Measurements from ENCODE around the gene PNPLA2.

The PNPLA2 gene

DNA sequence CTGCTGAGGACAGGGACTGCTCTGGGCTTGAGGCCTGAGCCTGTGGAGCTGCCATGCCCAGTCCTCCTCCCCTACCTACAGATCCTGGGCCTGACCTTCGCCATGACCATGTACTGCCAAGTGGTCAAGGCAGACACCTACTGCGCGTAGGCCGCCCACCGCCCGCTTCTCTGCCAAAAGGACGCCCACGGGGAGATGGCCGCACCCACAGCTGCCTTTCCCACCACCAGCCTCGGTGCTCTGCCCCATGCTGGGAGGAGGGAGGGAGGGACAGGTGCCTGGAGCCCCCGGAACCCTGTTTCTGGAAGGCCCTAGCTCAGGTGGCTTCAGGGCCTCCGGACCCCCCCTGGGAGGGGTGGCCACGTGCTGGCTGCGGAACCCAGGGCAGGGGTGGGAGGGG, 47.8 kb downstream of the PNPLA2 start:
- Histone ChIP-seq H4K20me1 (peaks cover 6 to 99% (median 56%) of the 10 kb centered on the region in 11 experiments; a peak in 17 of 22 replicates), H3K9me3 (replicated peaks in 1 of 11) (no peaks in the 10 kb centered on the region), H3K4me2 (no peak overlapping the region), H3K27me3 (no peaks in the 10 kb centered on the region), H3K36me3 (peaks cover 0 to 72% (median 27%) of the 10 kb centered on the region in 11 experiments; a peak in 17 of 22 replicates), H3K4me1 (peaks cover 0 to 18% (median 2%) of the 10 kb centered on the region in 10 experiments; a peak in 7 of 20 replicates), H3K4me3 (no peak overlapping the region), H3K27ac (no peak overlapping the region), H3K9ac (no peak overlapping the region)
- no peak for TF ChIP-seq Cebpa-rat (IDR thresholded peaks at IDR 0.05)

DNA sequence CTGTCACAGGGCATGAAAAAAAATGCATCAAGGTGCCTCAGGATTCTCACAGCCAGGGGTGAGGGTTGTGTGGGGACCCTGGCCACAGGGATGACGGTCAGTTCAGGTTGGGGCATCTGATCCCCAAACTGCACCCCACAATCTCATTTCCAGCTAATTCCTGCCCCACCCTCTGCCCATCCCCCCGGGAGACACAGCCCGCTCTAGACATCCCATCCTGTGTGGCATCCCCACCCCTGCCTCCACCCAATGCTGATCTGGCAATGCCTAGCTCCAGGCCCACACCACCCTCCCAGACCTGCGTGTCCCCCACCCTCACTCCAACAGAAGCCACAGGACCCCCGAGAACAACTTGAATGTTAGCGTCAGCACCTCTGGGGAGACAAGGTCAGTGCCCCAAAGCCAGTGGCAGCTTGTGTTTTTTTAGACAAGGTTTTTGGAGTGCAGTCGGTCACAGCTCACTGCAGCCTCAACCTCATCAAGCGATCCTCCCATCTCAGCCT, 49.2 kb downstream of the PNPLA2 start:
- no peak overlapping the region for H3K9ac ChIP-seq
- peaks cover 0 to 59% (median 33%) of the 10 kb centered on the region in 11 experiments; a peak in 17 of 22 replicates for H3K36me3 ChIP-seq
- H4K20me1 ChIP-seq, result peaks cover 0 to 98% (median 48%) of the 10 kb centered on the region in 11 experiments; a peak in 17 of 22 replicates
- H3K4me2 ChIP-seq, result no peak overlapping the region
- H3K27ac ChIP-seq, result no peak overlapping the region
- no peaks in the 10 kb centered on the region for H3K27me3 ChIP-seq
- H3K9me3 ChIP-seq (replicated peaks in 1 of 11), result no peaks in the 10 kb centered on the region
- H3K4me3 ChIP-seq, result no peak overlapping the region
- TF ChIP-seq Cebpa-rat (IDR thresholded peaks at IDR 0.05), result no peak
- H3K4me1 ChIP-seq, result peaks cover 0 to 7% (median 0%) of the 10 kb centered on the region in 10 experiments; a peak in 3 of 20 replicates

DNA sequence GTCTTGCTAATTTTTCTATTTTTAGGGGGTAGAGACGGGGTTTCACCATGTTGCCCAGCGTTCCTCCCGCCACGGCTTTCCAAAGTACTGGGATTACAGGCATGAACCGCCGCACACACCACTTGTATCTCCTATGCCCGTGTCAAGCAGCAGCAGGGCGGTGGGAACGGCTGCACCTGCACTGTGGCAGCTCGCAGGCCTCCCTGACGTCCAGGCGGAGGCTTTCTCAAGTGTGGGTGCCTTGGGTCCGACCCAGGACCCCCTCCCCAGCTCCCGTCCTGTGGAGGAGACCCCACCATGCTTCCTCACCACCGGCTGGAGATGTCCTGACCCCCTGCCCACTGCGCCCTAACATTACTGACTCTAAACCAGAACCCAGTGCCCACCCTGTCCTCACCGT, 49.7 kb downstream of the PNPLA2 start:
- TF ChIP-seq Cebpa-rat (IDR thresholded peaks at IDR 0.05), result no peak
- Histone ChIP-seq H3K4me2 (no peak overlapping the region), H3K9me3 (replicated peaks in 1 of 11) (no peaks in the 10 kb centered on the region), H3K36me3 (peaks cover 0 to 54% (median 33%) of the 10 kb centered on the region in 11 experiments; a peak in 17 of 22 replicates), H3K4me3 (no peak overlapping the region), H3K27ac (no peak overlapping the region), H4K20me1 (peaks cover 0 to 98% (median 45%) of the 10 kb centered on the region in 11 experiments; a peak in 17 of 22 replicates), H3K9ac (no peak overlapping the region), H3K27me3 (no peaks in the 10 kb centered on the region), H3K4me1 (peaks cover 0 to 7% (median 0%) of the 10 kb centered on the region in 10 experiments; a peak in 3 of 20 replicates)

DNA sequence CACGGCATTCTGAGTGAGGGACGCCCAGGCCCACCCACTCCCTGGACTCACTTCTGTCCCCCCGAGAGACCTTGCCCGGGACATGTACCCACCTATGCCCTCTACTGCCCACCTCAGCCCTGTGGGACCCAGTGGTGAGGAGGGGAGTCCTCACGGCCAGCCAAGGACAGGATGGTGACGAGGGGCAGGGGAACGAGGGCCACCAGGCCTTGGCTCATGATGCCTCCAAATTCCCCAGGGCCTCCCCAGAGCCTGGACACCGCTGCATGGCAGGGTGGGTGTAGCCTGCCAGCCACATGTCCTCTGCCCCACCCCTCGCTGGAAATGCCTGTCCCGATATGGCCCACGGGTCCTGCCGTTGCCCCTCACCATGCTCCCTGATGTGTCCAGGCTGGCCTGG, 50.1 kb downstream of the PNPLA2 start:
- H3K4me2 ChIP-seq, result no peak overlapping the region
- no peak for TF ChIP-seq Cebpa-rat (IDR thresholded peaks at IDR 0.05)
- peaks cover 0 to 50% (median 33%) of the 10 kb centered on the region in 11 experiments; a peak in 17 of 22 replicates for H3K36me3 ChIP-seq
- H3K4me1 ChIP-seq, result peaks cover 0 to 7% (median 0%) of the 10 kb centered on the region in 10 experiments; a peak in 2 of 20 replicates
- no peak overlapping the region for H3K9ac ChIP-seq
- peaks cover 0 to 96% (median 41%) of the 10 kb centered on the region in 11 experiments; a peak in 17 of 22 replicates for H4K20me1 ChIP-seq
- H3K9me3 ChIP-seq (replicated peaks in 1 of 11), result no peaks in the 10 kb centered on the region
- no peaks in the 10 kb centered on the region for H3K27me3 ChIP-seq
- no peak overlapping the region for H3K27ac ChIP-seq
- no peak overlapping the region for H3K4me3 ChIP-seq

DNA sequence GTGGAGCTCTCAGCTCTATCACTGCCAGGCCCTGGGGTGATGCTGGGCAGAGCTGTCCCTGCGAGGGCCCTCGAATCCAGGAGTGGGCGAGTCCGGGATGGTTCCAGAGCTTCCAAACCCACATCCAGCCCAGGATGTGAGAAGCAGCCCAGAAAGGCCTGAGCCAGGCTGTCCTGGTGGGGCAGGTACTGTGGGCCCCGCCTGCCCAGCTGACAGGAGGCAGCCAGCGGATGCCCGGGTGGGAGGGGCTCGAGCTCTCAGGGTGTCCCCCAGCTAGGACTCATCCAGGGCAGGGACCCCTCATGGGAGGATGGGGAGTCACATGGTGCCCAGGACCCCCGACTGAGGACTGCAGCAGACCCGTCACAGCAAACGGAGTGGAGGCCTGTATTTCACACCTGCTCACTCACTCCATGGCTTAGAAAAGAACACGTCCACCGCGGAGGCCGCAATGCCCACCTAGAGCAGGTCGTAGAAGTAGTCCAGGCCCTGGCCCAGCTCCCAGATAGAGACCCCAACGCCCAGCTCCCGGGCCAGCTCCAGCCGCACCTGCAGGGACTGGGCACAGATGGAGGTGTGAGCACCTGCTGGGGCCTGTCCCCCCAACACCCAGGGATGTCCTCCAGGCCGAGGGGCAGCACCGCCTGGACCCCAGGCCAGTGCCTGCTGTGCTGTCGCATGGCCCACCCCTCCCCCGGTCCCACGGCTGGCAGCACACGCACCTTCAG, 50.8 kb downstream of the PNPLA2 start:
- TF ChIP-seq Cebpa-rat (IDR thresholded peaks at IDR 0.05), result no peak
- Histone ChIP-seq H3K27me3 (no peaks in the 10 kb centered on the region), H3K4me1 (0 out of 20 replicates have a peak, but pooled peaks cover 0 to 7% (median 0%) of the 10 kb centered on the region in 10 experiments), H3K9me3 (replicated peaks in 1 of 11) (no peaks in the 10 kb centered on the region), H3K36me3 (peaks cover 0 to 46% (median 33%) of the 10 kb centered on the region in 11 experiments; a peak in 17 of 22 replicates), H3K4me2 (no peak overlapping the region), H3K9ac (no peak overlapping the region), H4K20me1 (peaks cover 0 to 95% (median 33%) of the 10 kb centered on the region in 11 experiments; a peak in 15 of 22 replicates), H3K4me3 (no peak overlapping the region), H3K27ac (no peak overlapping the region)

DNA sequence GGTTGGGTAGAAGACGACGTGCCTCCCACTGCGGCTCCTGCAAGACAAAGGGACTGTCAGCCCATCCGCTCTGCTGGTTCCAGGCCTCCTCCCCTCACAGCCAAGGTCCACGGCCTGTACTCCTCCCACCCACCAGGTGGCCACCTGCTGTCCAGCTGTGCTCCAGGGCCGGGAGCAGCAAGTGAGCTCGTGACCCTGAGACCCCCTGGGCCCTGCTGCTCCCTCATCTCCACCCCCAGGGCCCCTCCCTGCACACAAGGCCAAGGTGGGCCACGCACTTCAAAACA, 51.4 kb downstream of the PNPLA2 start:
- Histone ChIP-seq H3K9me3 (replicated peaks in 1 of 11) (no peaks in the 10 kb centered on the region), H3K4me1 (0 out of 20 replicates have a peak, but pooled peaks cover 0 to 7% (median 0%) of the 10 kb centered on the region in 10 experiments), H3K27me3 (no peaks in the 10 kb centered on the region), H4K20me1 (peaks cover 0 to 95% (median 30%) of the 10 kb centered on the region in 11 experiments; a peak in 14 of 22 replicates), H3K9ac (0 out of 22 replicates have a peak overlapping the region, but pooled peaks of 1 of the 11 experiments have one; percentile 10), H3K4me3 (no peak overlapping the region), H3K36me3 (peaks cover 0 to 50% (median 35%) of the 10 kb centered on the region in 11 experiments; a peak in 16 of 22 replicates), H3K27ac (no peak overlapping the region), H3K4me2 (no peak overlapping the region)
- no peak for TF ChIP-seq Cebpa-rat (IDR thresholded peaks at IDR 0.05)

DNA sequence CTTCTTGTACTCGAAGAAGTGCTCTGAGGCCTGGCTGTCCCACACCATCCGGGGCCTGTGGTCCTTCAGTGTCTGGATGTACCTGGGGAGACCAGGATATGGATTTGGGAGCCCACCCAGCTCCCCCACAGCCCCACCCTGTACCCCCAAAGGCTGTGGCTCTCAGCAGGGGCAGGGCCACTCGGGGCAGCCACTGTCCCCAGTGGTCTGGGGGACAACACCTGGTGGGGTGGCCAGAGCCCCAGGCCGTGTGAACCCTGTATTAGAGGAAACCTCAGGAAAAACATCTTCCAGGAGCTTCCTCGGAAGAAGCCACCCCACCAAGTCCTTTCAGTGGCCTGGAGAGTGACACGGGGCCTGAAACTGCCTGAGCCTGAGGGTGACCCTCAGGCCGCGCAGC, 51.7 kb downstream of the PNPLA2 start:
- H4K20me1 ChIP-seq, result peaks cover 0 to 95% (median 27%) of the 10 kb centered on the region in 11 experiments; a peak in 14 of 22 replicates
- H3K27me3 ChIP-seq, result no peaks in the 10 kb centered on the region
- H3K27ac ChIP-seq, result no peak overlapping the region
- no peak for TF ChIP-seq Cebpa-rat (IDR thresholded peaks at IDR 0.05)
- H3K4me2 ChIP-seq, result no peak overlapping the region
- no peaks in the 10 kb centered on the region for H3K9me3 ChIP-seq (replicated peaks in 1 of 11)
- peak overlapping the region in 1 of 11 experiments; percentile 10; a peak in 1 of 22 replicates for H3K9ac ChIP-seq
- H3K4me1 ChIP-seq, result 0 out of 20 replicates have a peak, but pooled peaks cover 0 to 7% (median 0%) of the 10 kb centered on the region in 10 experiments
- H3K4me3 ChIP-seq, result no peak overlapping the region
- peaks cover 0 to 51% (median 34%) of the 10 kb centered on the region in 11 experiments; a peak in 16 of 22 replicates for H3K36me3 ChIP-seq

DNA sequence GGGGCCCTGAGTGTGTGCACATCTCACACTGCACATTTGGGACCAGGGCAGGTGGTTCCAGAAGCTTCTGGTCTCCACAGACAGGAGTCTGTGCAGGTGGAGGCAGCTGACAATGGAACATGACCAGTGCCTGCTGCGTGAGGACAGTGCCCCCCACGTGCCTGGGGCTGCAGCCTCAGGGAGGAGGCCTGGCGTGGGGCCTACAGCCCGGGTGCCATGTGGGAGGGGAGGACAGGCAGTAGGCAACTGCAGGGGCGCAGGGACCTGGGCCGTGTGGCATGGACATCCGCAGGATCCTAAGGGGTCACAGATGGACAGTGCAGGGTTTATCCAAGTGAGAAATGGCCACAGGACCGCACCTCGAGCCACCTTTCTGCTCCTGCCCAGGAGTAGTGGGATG, 52.8 kb downstream of the PNPLA2 start:
- Histone ChIP-seq H3K9ac (no peak overlapping the region), H4K20me1 (peaks cover 0 to 95% (median 17%) of the 10 kb centered on the region in 11 experiments; a peak in 15 of 22 replicates), H3K27ac (no peak overlapping the region), H3K4me2 (no peak overlapping the region), H3K9me3 (replicated peaks in 1 of 11) (no peaks in the 10 kb centered on the region), H3K4me3 (no peak overlapping the region), H3K4me1 (0 out of 20 replicates have a peak, but pooled peaks cover 0 to 1% (median 0%) of the 10 kb centered on the region in 10 experiments), H3K36me3 (peaks cover 0 to 57% (median 32%) of the 10 kb centered on the region in 11 experiments; a peak in 17 of 22 replicates), H3K27me3 (no peaks in the 10 kb centered on the region)
- no peak for TF ChIP-seq Cebpa-rat (IDR thresholded peaks at IDR 0.05)

DNA sequence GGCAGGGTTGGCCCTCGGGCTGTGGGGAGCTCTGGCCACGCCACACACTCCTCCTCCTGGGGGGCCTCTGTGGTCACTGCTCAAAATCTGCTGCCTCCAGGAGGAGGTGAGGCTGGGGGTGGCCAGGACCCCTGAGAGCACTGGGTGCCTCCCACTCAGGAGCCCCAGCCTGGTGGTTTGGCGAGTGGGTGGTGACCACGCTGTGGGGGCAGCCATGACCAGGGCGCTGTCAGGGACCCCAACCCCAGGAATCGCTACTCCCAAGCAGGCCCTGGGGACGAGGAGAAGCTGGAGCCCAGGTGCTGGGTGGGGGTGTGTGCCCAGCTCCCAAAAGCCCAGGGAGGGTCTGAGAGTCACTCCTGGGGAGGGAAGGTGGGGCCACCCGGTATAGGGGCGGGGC, 54.1 kb downstream of the PNPLA2 start:
- no peak overlapping the region for H3K4me2 ChIP-seq
- H3K36me3 ChIP-seq, result peaks cover 1 to 68% (median 37%) of the 10 kb centered on the region in 11 experiments; a peak in 18 of 22 replicates
- TF ChIP-seq Cebpa-rat (IDR thresholded peaks at IDR 0.05), result no peak
- H3K9ac ChIP-seq, result no peak overlapping the region
- H3K4me1 ChIP-seq, result no peaks in the 10 kb centered on the region
- no peaks in the 10 kb centered on the region for H3K27me3 ChIP-seq
- H4K20me1 ChIP-seq, result peaks cover 0 to 95% (median 21%) of the 10 kb centered on the region in 11 experiments; a peak in 14 of 22 replicates
- no peak overlapping the region for H3K27ac ChIP-seq
- H3K9me3 ChIP-seq (replicated peaks in 1 of 11), result no peaks in the 10 kb centered on the region
- no peak overlapping the region for H3K4me3 ChIP-seq
